ENCODE data around the gene LPCAT3. TPM values are rescaled to one million over a fixed set of nuclear protein-coding genes. Genes with fewer than 3 reads are reported as not detected.
A peak's percentile ranks its signal among the peaks of the same experiment; 100 is the strongest.

Gene LPCAT3
- total RNA-seq, 4 donors from 2014 or later, result 27.5 to 46.3 (median 32.7) TPM

- Histone ChIP-seq H3K4me1 (peaks cover 34 to 91% (median 68%) of the 10 kb centered on the region in 3 donors), H3K36me3 (peaks cover 1 to 30% (median 8%) of the 10 kb centered on the region in 3 donors), H3K27me3 (no peaks in the 10 kb centered on the region), H3K9me3 (no peaks in the 10 kb centered on the region), H3K4me3 (peak overlapping the region; percentile 61 to 72 (median 70)), H3K27ac (peak overlapping the region; percentile 91 to 99 (median 96))
- no peak for DNase-seq
- 19 to 36% methylated on average over 10 to 17 of the region's 24 CpGs for WGBS, 2 donors
- TF ChIP-seq POLR2A (IDR thresholded peaks at IDR 0.05) (peak in 1 of 4 donors; percentile 16), CTCF (IDR thresholded peaks at IDR 0.05) (no peak)
- intact Hi-C loops (cut with DNase I), result no loop called here
Observed at GRCh38 chr12:6961278-6961694, 57.0 kb downstream of the LPCAT3 start.

GRCh38 chr12:6960593-6961277, 57.5 kb downstream of the LPCAT3 start:
- H3K4me1 ChIP-seq, result peaks cover 34 to 91% (median 68%) of the 10 kb centered on the region in 3 donors
- TF ChIP-seq CTCF (IDR thresholded peaks at IDR 0.05), result peak in 1 of 6 experiments; percentile 16
- TF ChIP-seq POLR2A (IDR thresholded peaks at IDR 0.05), result no peak

GRCh38 chr12:6959805-6960592, 58.3 kb downstream of the LPCAT3 start:
- WGBS, 2 donors, result 85 to 87% methylated on average over 9 to 24 of the region's 26 CpGs

More at GRCh38 chr12:6960593-6961277, 57.5 kb downstream of the LPCAT3 start:
- peak overlapping the region in 3 of 4 donors; percentile 61 to 72 (median 70) for H3K4me3 ChIP-seq
- WGBS, 2 donors, result 60 to 71% methylated on average over 4 to 8 of the region's 13 CpGs
- no peaks in the 10 kb centered on the region for H3K9me3 ChIP-seq
- H3K27me3 ChIP-seq, result no peaks in the 10 kb centered on the region
- DNase-seq, result no peak
- H3K36me3 ChIP-seq, result peaks cover 0 to 30% (median 6%) of the 10 kb centered on the region in 3 donors
- peak overlapping the region; percentile 91 to 99 (median 96) for H3K27ac ChIP-seq
- intact Hi-C loops (cut with DNase I), result no loop called here

GRCh38 chr12:6959058-6959804, 59.0 kb downstream of the LPCAT3 start:
- no peak for DNase-seq
- TF ChIP-seq POLR2A (IDR thresholded peaks at IDR 0.05) (peak in 1 of 4 donors; percentile 62), CTCF (IDR thresholded peaks at IDR 0.05) (no peak)

More at GRCh38 chr12:6959805-6960592, 58.3 kb downstream of the LPCAT3 start:
- H3K4me1 ChIP-seq, result peaks cover 34 to 91% (median 64%) of the 10 kb centered on the region in 3 donors
- no peaks in the 10 kb centered on the region for H3K27me3 ChIP-seq
- peaks cover 0 to 31% (median 0%) of the 10 kb centered on the region in 3 donors for H3K36me3 ChIP-seq
- no peak for TF ChIP-seq POLR2A (IDR thresholded peaks at IDR 0.05)
- no peak for TF ChIP-seq CTCF (IDR thresholded peaks at IDR 0.05)
- H3K9me3 ChIP-seq, result no peaks in the 10 kb centered on the region
- intact Hi-C loops (cut with DNase I), result no loop called here
- peak overlapping the region; percentile 54 to 99 (median 93) for H3K27ac ChIP-seq
- peak overlapping the region in 1 of 4 donors; percentile 44 for H3K4me3 ChIP-seq
- DNase-seq, result no peak

More at GRCh38 chr12:6959058-6959804, 59.0 kb downstream of the LPCAT3 start:
- Histone ChIP-seq H3K9me3 (no peaks in the 10 kb centered on the region), H3K4me3 (peak overlapping the region in 1 of 4 donors; percentile 44), H3K4me1 (peaks cover 34 to 91% (median 58%) of the 10 kb centered on the region in 3 donors), H3K27ac (peak overlapping the region; percentile 50 to 95 (median 66)), H3K36me3 (peaks cover 0 to 34% (median 0%) of the 10 kb centered on the region in 3 donors), H3K27me3 (no peaks in the 10 kb centered on the region)
- WGBS, 2 donors, result 35 to 66% methylated on average over 8 to 13 of the region's 24 CpGs
- intact Hi-C loops (cut with DNase I), result no loop called here
